Activated T-cell treated with anti-CD3 and anti-CD28 coated beads, Interleukin-2, amount 50 U/mL, for 72 hours (primary cell): ENCODE measurements around the gene UNC13C. TPM values are rescaled to one million over a fixed set of nuclear protein-coding genes. Genes with fewer than 3 reads are reported as not detected.

Experiments used
- ATAC-seq, 2 donors: fragments of 150-1000 bp; cut with Tn5 transposase; replicated peaks in 1 of 2; 2 replicates each; pipeline ENCODE4 v1.10.0; 2021; ENCODE audit warnings: moderate library complexity in 2 of 2, mild to moderate bottlenecking in 1 of 2
- DNase-seq, 2 donors: peaks; one replicate each; pipeline ENCODE4 v3.0.0; 2021 to 2022; ENCODE audit warnings: mixed read lengths in 1 of 2
- H3K27ac Mint-ChIP-seq: one replicate; pipeline ENCODE4 v1.8.0; 2022; ENCODE audit warnings: mild to moderate bottlenecking, moderate library complexity, mixed read lengths
- H3K27me3 Mint-ChIP-seq: one replicate; pipeline ENCODE4 v1.8.0; 2022; ENCODE audit warnings: low read depth, mixed read lengths
- H3K36me3 Mint-ChIP-seq, 2 donors: one replicate each; pipeline ENCODE4 v1.8.0; 2022; ENCODE audit warnings: mixed read lengths in 2 of 2, mild to moderate bottlenecking in 1 of 2; ENCODE audit not compliant: insufficient read depth in 2 of 2
- H3K4me1 Mint-ChIP-seq: one replicate; pipeline ENCODE4 v1.8.0; 2022; ENCODE audit warnings: low read depth, mixed read lengths
- H3K4me3 Mint-ChIP-seq, 2 donors: one replicate each; pipeline ENCODE4 v1.8.0; 2022; ENCODE audit warnings: mild to moderate bottlenecking in 2 of 2, mixed read lengths in 2 of 2, moderate library complexity in 2 of 2
- H3K9me3 Mint-ChIP-seq, 2 donors: one replicate each; pipeline ENCODE4 v1.8.0; 2022; ENCODE audit warnings: mixed read lengths in 2 of 2
- total RNA-seq, 2 donors: library from RNA; stranded (reverse); gene quantifications; one replicate each; pipeline ENCODE4 v1.2.3, GENCODE V29; 2022

Gene UNC13C
- total RNA-seq, 2 donors from 2014 or later: not detected

DNA sequence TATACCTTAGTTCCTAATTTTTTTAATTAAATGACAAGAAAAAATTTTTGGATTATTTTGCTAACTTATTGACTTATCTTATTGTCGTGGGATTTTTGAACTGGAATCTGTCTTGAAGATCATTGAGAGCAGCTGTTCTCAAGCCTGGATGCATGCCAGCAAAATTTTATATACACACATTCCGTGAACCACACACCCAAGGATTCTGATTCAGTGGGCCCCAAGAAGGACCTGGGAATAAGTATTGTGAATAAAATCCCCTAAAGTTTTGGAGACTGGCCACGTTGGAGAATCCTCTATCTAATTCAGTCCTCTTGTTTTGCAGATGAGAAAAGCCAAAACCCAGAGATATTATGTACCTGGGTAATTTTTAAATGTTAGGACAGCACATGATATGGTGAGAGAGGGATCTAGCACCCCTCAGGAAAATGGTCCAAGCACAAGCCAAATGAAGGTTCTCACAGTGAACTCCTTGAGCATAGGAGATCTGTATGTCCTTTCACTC, 55.2 kb downstream of the UNC13C start:
- H3K9me3 Mint-ChIP-seq: no peaks in the 10 kb centered on the region
- no peaks in the 10 kb centered on the region for H3K36me3 Mint-ChIP-seq
- no peaks in the 10 kb centered on the region for H3K27me3 Mint-ChIP-seq
- no peak overlapping the region for H3K27ac Mint-ChIP-seq
- no peaks in the 10 kb centered on the region for H3K4me1 Mint-ChIP-seq
- no peak overlapping the region for H3K4me3 Mint-ChIP-seq
- ATAC-seq (no peak), DNase-seq (no peak)

DNA sequence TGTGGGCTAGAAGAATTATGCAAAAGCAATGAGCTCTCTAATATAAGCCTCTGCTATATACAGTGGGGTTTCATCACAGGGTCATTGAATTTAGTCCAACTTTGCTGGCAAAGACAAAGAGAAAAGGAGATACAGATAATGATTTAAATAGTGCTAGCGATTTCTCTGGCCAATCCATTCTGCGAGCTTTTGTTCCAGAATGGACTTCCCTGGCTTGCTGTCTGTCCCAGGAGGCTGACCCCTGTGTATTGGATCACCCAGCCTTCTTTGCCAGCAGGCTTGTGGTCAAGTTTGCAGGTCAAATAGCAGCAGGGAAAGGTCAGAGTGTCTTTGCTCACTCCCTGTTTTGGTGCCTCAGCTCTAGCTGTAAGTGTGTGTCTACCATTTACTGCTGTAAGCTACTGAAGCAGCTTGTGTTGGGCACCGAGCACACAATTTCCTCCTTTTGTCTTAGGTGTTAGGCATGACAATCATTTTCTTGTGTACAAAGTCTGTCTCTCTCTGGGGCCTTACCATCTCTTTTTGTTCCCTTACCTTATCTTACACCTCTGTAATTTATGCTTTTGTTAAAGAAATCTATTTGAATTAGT, 55.7 kb downstream of the UNC13C start:
- Mint-ChIP-seq H3K36me3 (no peaks in the 10 kb centered on the region), H3K9me3 (no peaks in the 10 kb centered on the region), H3K4me1 (no peaks in the 10 kb centered on the region), H3K27me3 (no peaks in the 10 kb centered on the region), H3K27ac (no peak overlapping the region), H3K4me3 (no peak overlapping the region)
- ATAC-seq (no peak), DNase-seq (no peak)

DNA sequence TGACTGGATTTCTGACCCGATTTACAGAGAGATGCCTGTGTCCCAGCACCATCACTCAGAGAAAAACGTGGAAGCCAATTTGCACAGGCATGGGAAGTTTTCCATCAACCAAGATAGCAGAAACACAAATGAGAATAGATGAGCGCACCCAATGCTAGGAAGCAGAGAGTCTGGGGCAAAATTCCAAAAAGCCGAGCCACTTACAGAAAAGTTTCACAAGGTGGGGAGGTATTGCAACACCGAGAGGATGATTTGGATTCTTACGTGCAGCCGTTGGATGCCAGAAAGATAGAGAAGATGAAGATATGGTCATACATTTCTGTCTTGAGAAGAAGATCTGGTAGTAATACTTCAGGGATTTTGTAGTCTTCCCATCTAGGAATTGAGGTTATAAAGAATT, 57.4 kb downstream of the UNC13C start:
- Mint-ChIP-seq H3K4me3 (no peak overlapping the region), H3K27ac (no peak overlapping the region), H3K4me1 (no peaks in the 10 kb centered on the region), H3K36me3 (no peaks in the 10 kb centered on the region), H3K9me3 (no peaks in the 10 kb centered on the region), H3K27me3 (no peaks in the 10 kb centered on the region)
- ATAC-seq (no peak), DNase-seq (no peak)

DNA sequence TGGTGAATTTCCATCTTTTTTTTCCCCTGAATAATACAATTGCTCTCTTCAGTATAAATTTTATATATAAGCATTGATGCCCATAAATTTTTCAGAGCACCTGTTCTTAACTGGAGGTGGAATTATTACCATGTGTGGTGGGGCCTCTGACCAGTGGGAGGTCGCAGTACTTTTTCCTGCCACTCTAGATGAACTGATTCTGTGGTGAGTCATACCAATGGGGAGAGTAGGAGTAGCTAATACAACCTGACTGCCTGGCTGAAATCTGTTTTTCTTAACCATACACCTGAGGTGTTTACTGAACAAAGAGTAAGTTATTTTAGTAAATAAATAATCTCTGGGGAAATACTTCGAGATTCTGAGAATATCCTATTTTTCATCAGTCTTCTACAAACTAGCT, 67.2 kb downstream of the UNC13C start:
- Mint-ChIP-seq H3K27me3 (no peaks in the 10 kb centered on the region), H3K27ac (no peak overlapping the region), H3K9me3 (peaks cover 0 to 1% of the 10 kb centered on the region in 2 donors), H3K36me3 (no peaks in the 10 kb centered on the region), H3K4me1 (no peaks in the 10 kb centered on the region), H3K4me3 (no peak overlapping the region)
- DNase-seq (no peak), ATAC-seq (no peak)

DNA sequence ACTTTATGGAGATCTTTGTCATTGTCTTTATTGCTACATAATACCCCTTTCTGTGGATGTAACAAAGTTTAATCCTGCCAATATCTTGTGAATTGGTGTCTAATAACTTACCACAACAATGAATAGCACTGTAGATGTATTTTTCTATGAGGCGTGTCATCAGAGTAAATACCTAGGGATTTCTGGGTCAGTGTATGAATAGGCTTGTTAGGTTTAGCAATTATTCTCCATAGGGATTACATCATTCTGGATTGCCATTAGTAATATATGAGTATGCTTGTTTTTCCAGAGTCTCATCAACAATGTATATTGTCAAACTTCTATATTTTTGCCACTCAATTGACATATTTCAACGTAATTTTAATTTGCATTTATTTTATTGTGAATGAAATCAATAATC, 67.9 kb downstream of the UNC13C start:
- no peak overlapping the region for H3K27ac Mint-ChIP-seq
- no peak overlapping the region for H3K4me3 Mint-ChIP-seq
- H3K4me1 Mint-ChIP-seq: no peaks in the 10 kb centered on the region
- H3K9me3 Mint-ChIP-seq: peaks cover 0 to 1% of the 10 kb centered on the region in 2 donors
- no peaks in the 10 kb centered on the region for H3K27me3 Mint-ChIP-seq
- no peak for ATAC-seq
- DNase-seq: no peak
- no peaks in the 10 kb centered on the region for H3K36me3 Mint-ChIP-seq

DNA sequence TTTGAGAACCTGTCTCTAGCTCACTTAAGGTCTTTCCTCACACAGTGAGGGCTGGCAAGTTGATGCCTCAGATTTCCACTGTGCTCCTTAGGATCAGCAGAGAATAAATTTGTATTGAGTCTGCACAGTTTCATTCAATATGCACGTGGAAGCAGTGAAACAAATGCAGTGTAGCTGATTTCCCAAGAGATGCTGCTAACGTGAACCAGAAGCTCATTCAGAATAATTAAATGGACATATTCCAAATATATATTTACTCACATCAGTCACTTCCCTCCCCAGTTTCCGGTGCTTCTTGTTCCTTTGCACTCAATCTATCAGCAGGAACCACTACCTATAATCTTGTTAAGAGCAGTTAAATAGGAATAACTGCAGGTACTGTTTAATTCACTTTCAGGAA, 86.1 kb downstream of the UNC13C start:
- Mint-ChIP-seq H3K36me3 (no peaks in the 10 kb centered on the region), H3K4me1 (no peaks in the 10 kb centered on the region), H3K9me3 (peaks cover 3 to 5% of the 10 kb centered on the region in 2 donors), H3K27ac (no peak overlapping the region), H3K4me3 (no peak overlapping the region), H3K27me3 (no peaks in the 10 kb centered on the region)
- ATAC-seq (no peak), DNase-seq (no peak)

DNA sequence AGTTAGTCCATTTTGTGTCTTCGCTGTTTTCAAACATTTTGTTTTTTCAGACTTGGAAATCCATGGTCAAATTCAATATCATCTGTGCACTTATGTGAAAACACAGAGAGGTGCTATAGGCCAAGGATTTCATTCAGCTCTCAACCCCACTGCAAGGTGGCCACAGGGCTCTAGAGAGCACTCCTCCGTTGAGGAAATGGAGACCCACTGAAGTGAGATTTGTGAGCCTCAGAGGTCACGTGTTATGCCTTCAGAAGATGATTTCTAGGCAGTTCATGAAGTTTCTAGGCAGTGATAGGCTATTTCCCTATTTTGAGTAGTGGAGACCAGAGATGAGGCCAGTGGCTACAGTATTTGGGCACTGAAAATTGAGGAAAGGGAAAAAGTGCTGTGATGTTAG, 88.2 kb downstream of the UNC13C start:
- Mint-ChIP-seq H3K27me3 (no peaks in the 10 kb centered on the region), H3K9me3 (peaks cover 3% of the 10 kb centered on the region in 2 donors), H3K27ac (no peak overlapping the region), H3K36me3 (no peaks in the 10 kb centered on the region), H3K4me1 (no peaks in the 10 kb centered on the region), H3K4me3 (no peak overlapping the region)
- ATAC-seq (no peak), DNase-seq (no peak)

DNA sequence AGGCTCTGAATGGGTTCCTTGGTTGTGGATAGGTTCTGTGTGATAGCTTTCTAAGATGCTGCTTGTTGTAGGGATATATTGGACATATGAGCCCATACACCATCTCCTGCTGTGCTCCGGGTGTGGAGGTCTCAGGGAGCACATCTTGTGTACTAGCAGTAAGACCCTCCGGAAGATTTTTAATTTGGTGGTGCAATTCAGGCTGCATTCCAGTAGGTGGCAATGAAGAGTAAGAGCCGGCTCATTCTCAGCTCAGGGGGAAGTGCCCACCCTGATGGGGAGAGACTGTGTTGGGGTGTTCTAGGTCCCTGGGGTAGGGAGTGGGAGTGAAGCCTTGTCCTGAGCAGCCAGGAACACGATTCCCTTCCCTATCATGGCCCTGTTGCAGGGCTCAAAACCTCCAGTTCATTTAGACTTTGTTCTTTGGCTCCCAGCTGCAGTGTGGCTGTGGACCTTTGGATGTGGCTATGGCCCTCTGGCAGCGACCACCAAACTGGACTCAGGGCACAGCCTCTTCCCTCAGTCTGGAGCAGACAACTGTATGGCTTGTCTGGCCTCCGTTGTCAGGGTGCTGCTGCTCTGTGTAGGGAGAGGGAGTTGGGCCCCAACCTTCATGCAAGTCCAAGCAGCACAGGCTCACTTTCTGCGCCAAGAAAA, 104.7 kb downstream of the UNC13C start:
- no peaks in the 10 kb centered on the region for H3K9me3 Mint-ChIP-seq
- no peaks in the 10 kb centered on the region for H3K4me1 Mint-ChIP-seq
- peaks cover 6% of the 10 kb centered on the region for H3K27me3 Mint-ChIP-seq
- H3K4me3 Mint-ChIP-seq: no peak overlapping the region
- ATAC-seq (no peak), DNase-seq (peak; percentile 1 to 5)
- no peak overlapping the region for H3K27ac Mint-ChIP-seq
- H3K36me3 Mint-ChIP-seq: no peaks in the 10 kb centered on the region

DNA sequence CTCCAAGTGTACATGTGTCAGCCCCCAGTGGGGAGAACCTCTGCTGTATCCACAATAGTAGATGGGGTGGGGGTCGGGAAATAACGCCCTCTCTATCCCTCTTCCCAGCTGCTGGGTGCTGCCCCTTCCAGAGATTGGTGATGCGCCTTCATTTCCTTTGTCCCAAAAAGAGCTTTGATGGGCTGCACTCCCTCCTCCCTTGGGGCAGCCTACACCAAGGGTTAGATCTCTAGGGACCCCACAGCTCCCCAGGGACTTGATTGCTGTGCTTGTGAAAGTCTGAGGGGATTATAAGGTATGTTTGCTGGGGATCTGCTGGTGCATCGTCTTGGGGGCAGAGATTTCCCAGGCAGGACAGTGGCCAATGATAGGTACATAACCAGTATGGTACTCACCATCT, 105.3 kb downstream of the UNC13C start:
- H3K27me3 Mint-ChIP-seq: peaks cover 6% of the 10 kb centered on the region
- no peak overlapping the region for H3K27ac Mint-ChIP-seq
- H3K4me1 Mint-ChIP-seq: no peaks in the 10 kb centered on the region
- H3K9me3 Mint-ChIP-seq: no peaks in the 10 kb centered on the region
- DNase-seq: no peak
- H3K36me3 Mint-ChIP-seq: no peaks in the 10 kb centered on the region
- H3K4me3 Mint-ChIP-seq: no peak overlapping the region
- ATAC-seq: no peak

DNA sequence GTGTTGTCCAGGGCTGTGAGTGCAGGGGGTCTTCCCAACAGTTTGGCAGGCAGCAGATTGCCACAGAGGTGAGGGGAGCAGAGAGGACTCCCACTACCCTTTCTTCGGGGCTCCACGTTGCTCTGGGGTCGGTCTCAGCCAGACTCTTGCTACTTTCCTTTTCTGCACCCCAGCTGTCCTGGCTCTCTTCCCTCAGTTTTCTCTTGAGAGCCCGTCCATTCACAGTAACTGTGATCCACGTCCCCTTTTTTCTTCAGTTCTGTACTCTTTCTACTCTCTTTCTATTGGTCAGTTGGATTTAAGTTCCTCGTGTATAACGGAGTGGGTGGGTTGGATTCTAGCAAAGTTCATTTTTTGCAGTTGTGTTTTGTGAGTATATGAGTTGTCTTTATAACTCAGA, 105.8 kb downstream of the UNC13C start:
- Mint-ChIP-seq H3K36me3 (no peaks in the 10 kb centered on the region), H3K27ac (no peak overlapping the region), H3K27me3 (peaks cover 6% of the 10 kb centered on the region), H3K4me3 (no peak overlapping the region), H3K9me3 (no peaks in the 10 kb centered on the region), H3K4me1 (no peaks in the 10 kb centered on the region)
- no peak for DNase-seq
- ATAC-seq: no peak

DNA sequence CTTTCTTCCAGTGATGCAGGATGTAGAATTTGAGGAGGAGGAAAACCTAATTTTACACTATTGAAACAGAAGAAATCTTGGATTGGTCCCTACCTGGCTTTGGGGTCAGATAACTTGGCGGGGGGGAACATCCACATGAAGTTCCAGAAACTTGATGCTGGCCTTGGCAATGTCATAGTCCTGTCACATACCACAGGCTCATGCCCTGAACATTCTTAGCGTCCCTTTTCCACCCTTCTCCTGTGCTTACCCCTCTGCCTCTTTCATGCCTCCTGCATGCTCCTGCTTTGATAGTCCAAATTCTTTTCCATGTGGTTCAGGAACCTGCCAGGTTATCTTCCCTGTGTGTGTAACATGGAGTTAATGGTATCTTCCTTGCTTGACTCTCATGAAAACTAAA, 110.6 kb downstream of the UNC13C start:
- no peak overlapping the region for H3K4me3 Mint-ChIP-seq
- DNase-seq: no peak
- H3K4me1 Mint-ChIP-seq: no peaks in the 10 kb centered on the region
- no peaks in the 10 kb centered on the region for H3K9me3 Mint-ChIP-seq
- H3K27ac Mint-ChIP-seq: no peak overlapping the region
- ATAC-seq: no peak
- peaks cover 10% of the 10 kb centered on the region for H3K27me3 Mint-ChIP-seq
- H3K36me3 Mint-ChIP-seq: no peaks in the 10 kb centered on the region

DNA sequence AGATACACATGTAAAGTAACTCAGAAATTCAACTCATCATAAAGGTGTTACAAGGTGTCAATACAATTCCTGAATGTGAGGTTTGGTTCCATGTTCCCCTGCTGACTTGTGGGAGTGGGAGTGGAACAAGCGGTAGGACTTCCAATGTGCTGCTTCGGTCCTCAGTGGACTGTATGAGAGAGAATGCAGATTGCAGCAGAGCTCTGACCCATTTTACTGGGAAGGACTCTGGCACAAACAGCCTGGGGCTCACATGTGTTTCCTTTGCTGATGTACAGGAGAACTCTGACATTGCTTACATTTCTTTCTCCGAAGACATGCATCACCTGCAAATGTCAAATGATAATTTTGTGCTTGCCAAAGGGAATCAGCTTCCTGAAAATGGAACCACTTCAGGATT, 111.5 kb downstream of the UNC13C start:
- Mint-ChIP-seq H3K9me3 (no peaks in the 10 kb centered on the region), H3K27ac (no peak overlapping the region), H3K27me3 (peaks cover 5% of the 10 kb centered on the region), H3K4me1 (no peaks in the 10 kb centered on the region), H3K36me3 (no peaks in the 10 kb centered on the region), H3K4me3 (no peak overlapping the region)
- no peak for DNase-seq
- no peak for ATAC-seq

DNA sequence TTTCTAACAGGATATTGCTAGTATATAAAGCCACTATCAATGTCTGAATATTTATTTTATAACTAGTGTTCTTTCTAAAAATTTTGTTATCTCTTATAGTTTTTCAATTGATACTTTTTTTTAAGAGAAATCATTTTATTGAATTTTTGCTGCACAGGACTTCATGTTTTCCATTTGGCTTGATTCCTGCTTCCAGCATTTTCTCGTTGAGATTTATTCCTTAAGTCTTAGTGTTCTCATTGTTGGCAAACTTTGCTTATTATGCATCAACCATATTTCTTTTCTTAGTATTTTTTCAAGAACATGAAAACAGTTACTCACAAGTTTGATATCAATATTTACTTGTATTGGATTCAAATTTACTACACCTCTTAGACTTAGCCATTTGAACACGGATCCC, 113.4 kb downstream of the UNC13C start:
- H3K27me3 Mint-ChIP-seq: peaks cover 5% of the 10 kb centered on the region
- no peaks in the 10 kb centered on the region for H3K4me1 Mint-ChIP-seq
- no peak for ATAC-seq

DNA sequence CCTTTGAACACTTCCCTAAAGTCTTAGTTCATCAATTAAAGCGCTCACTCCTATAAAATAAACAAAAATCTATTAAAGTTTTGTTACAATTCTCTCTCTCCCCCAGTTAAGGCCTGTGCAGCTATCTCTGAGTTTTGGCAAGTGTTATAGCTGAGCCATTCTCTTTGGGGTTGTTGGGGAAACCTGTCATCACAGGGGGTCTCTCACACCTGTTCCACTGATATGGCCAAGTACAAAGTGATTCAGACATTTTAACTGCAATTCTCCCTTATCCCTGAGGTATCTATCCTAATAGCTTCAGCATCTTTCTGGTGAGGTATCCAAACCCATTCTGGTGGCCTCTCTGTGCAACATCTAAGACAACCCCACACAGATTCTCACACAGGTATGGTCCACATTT, 116.4 kb downstream of the UNC13C start:
- peaks cover 5% of the 10 kb centered on the region for H3K27me3 Mint-ChIP-seq
- H3K4me1 Mint-ChIP-seq: no peaks in the 10 kb centered on the region

More for the DNA sequence above, 113.4 kb downstream of the UNC13C start:
- Mint-ChIP-seq H3K36me3 (no peaks in the 10 kb centered on the region), H3K27ac (no peak overlapping the region), H3K4me3 (no peak overlapping the region), H3K9me3 (no peaks in the 10 kb centered on the region)
- no peak for DNase-seq

More for the DNA sequence above, 116.4 kb downstream of the UNC13C start:
- H3K27ac Mint-ChIP-seq: no peak overlapping the region
- H3K9me3 Mint-ChIP-seq: no peaks in the 10 kb centered on the region
- H3K36me3 Mint-ChIP-seq: no peaks in the 10 kb centered on the region
- no peak overlapping the region for H3K4me3 Mint-ChIP-seq
- ATAC-seq (no peak), DNase-seq (no peak)
